ENCODE measurements around the gene C4orf46.

- TF ChIP-seq USF2 (IDR thresholded peaks at IDR 0.05; ENCODE audit: low read depth, low read length), result no peak
- TF ChIP-seq NFE2L2 (IDR thresholded peaks at IDR 0.05; ENCODE audit: low read depth, low read length), result no peak
- no peak for TF ChIP-seq POLR2A (IDR thresholded peaks at IDR 0.05; ENCODE audit: low read depth, low read length)
- TF ChIP-seq CTCF (conservative IDR thresholded peaks at IDR 0.05; ENCODE audit: low read depth, low read length), result no peak
- no peak for TF ChIP-seq ELK1 (IDR thresholded peaks at IDR 0.05; ENCODE audit: borderline replicate concordance, low read depth, low read length)
- TF ChIP-seq RAD21 (IDR thresholded peaks at IDR 0.05; ENCODE audit: low read length), result no peak
- TF ChIP-seq MAFK (IDR thresholded peaks at IDR 0.05; ENCODE audit: low read depth, low read length), result no peak
- TF ChIP-seq BHLHE40 (IDR thresholded peaks at IDR 0.05; ENCODE audit: low read depth, low read length), result no peak
- no peak for TF ChIP-seq RFX5 (IDR thresholded peaks at IDR 0.05; ENCODE audit: low read depth, low read length)
- no peak for TF ChIP-seq FOS (IDR thresholded peaks at IDR 0.05; ENCODE audit: low read depth, low read length)
Measured at GRCh38 chr4:158657291-158657690, 14.4 kb downstream of the C4orf46 start.
